ENCODE measurements around the gene ANKLE1.
A peak's percentile ranks its signal among the peaks of the same experiment; 100 is the strongest.

The ANKLE1 gene

GRCh38 chr19:17263712-17264640 lies 17.7 kb upstream of the ANKLE1 start:
- TF ChIP-seq CTCF (conservative IDR thresholded peaks at IDR 0.05; ENCODE audit: low read length) = no peak
- no peak for TF ChIP-seq EZH2phosphoT487 (IDR thresholded peaks at IDR 0.05; ENCODE audit: borderline replicate concordance)
- H3K9me3 ChIP-seq (ENCODE audit: insufficient read depth, low read depth, low read length) = peaks cover 4% of the 10 kb centered on the region; the same call in 1 of the 2 replicates
- peaks cover 17% of the 10 kb centered on the region for H3K79me2 ChIP-seq (ENCODE audit: insufficient read depth, low read length)
- H3K9ac ChIP-seq (ENCODE audit: low read depth, low read length, poor library complexity, severe bottlenecking) = peak overlapping the region; percentile 23
- H3F3A ChIP-seq (ENCODE audit: low read depth) = no peaks in the 10 kb centered on the region
- no peaks in the 10 kb centered on the region for H3K36me3 ChIP-seq (ENCODE audit: insufficient read depth, low read length)
- H4K20me1 ChIP-seq (ENCODE audit: insufficient read depth, low read length, poor library complexity, severe bottlenecking) = no peaks in the 10 kb centered on the region
- H3K4me2 ChIP-seq (ENCODE audit: low read depth, low read length, poor library complexity, severe bottlenecking) = no peak overlapping the region
- H3K9me2 ChIP-seq (replicated peaks; ENCODE audit: low read depth, low read length) = no peaks in the 10 kb centered on the region
- peaks cover 8% of the 10 kb centered on the region for H3K4me1 ChIP-seq (ENCODE audit: insufficient read depth, low read length, poor library complexity, severe bottlenecking)
- H3K27me3 ChIP-seq (ENCODE audit: insufficient read depth, low read length, poor library complexity, severe bottlenecking) = no peaks in the 10 kb centered on the region
- H2AFZ ChIP-seq (ENCODE audit: low read length) = peak overlapping the region; percentile 50; the same call in 1 of the 2 replicates
- H3K4me3 ChIP-seq (ENCODE audit: low read length, poor library complexity, severe bottlenecking) = no peak overlapping the region

GRCh38 chr19:17264641-17264979 lies 17.1 kb upstream of the ANKLE1 start, which contains the start of gene USHBP1:
Gene USHBP1, minus strand, starts transcription at chr19:17264745. Its CDS starts 446 bp downstream, at chr19:17264299.
- Histone ChIP-seq H2AFZ (ENCODE audit: low read length) (peak within 1 kb of the TSS; percentile 50), H3K4me3 (ENCODE audit: low read length, poor library complexity, severe bottlenecking) (no peak within 1 kb of the TSS), H4K20me1 (ENCODE audit: insufficient read depth, low read length, poor library complexity, severe bottlenecking) (no peaks in the 10 kb centered on the region), H3K9me2 (replicated peaks; ENCODE audit: low read depth, low read length) (no peaks in the 10 kb centered on the region), H3F3A (ENCODE audit: low read depth) (no peaks in the 10 kb centered on the region), H3K79me2 (ENCODE audit: insufficient read depth, low read length) (peaks cover 20% of the 10 kb centered on the region), H3K9ac (ENCODE audit: low read depth, low read length, poor library complexity, severe bottlenecking) (peak within 1 kb of the TSS; percentile 23), H3K9me3 (ENCODE audit: insufficient read depth, low read depth, low read length) (peaks cover under 1% of the 10 kb centered on the region; the same call in 1 of the 2 replicates), H3K36me3 (ENCODE audit: insufficient read depth, low read length) (no peaks in the 10 kb centered on the region), H3K4me2 (ENCODE audit: low read depth, low read length, poor library complexity, severe bottlenecking) (no peak within 1 kb of the TSS), H3K4me1 (ENCODE audit: insufficient read depth, low read length, poor library complexity, severe bottlenecking) (peaks cover 8% of the 10 kb centered on the region), H3K27me3 (ENCODE audit: insufficient read depth, low read length, poor library complexity, severe bottlenecking) (no peaks in the 10 kb centered on the region)
- TF ChIP-seq EZH2phosphoT487 (IDR thresholded peaks at IDR 0.05; ENCODE audit: borderline replicate concordance) (no peak), CTCF (conservative IDR thresholded peaks at IDR 0.05; ENCODE audit: low read length) (no peak)

GRCh38 chr19:17266026-17266425 lies 15.7 kb upstream of the ANKLE1 start:
- H3F3A ChIP-seq (ENCODE audit: low read depth) = no peaks in the 10 kb centered on the region
- H3K9ac ChIP-seq (ENCODE audit: low read depth, low read length, poor library complexity, severe bottlenecking) = no peak overlapping the region
- H3K36me3 ChIP-seq (ENCODE audit: insufficient read depth, low read length) = no peaks in the 10 kb centered on the region; the same call in 1 of the 2 replicates
- no peaks in the 10 kb centered on the region for H3K9me2 ChIP-seq (replicated peaks; ENCODE audit: low read depth, low read length)
- H3K79me2 ChIP-seq (ENCODE audit: insufficient read depth, low read length) = peaks cover 20% of the 10 kb centered on the region
- no peak overlapping the region for H2AFZ ChIP-seq (ENCODE audit: low read length)
- H3K4me2 ChIP-seq (ENCODE audit: low read depth, low read length, poor library complexity, severe bottlenecking) = no peak overlapping the region
- H4K20me1 ChIP-seq (ENCODE audit: insufficient read depth, low read length, poor library complexity, severe bottlenecking) = no peaks in the 10 kb centered on the region
- H3K4me1 ChIP-seq (ENCODE audit: insufficient read depth, low read length, poor library complexity, severe bottlenecking) = peaks cover 8% of the 10 kb centered on the region
- no peak overlapping the region for H3K4me3 ChIP-seq (ENCODE audit: low read length, poor library complexity, severe bottlenecking)
- no peaks in the 10 kb centered on the region for H3K9me3 ChIP-seq (ENCODE audit: insufficient read depth, low read depth, low read length)
- no peaks in the 10 kb centered on the region for H3K27me3 ChIP-seq (ENCODE audit: insufficient read depth, low read length, poor library complexity, severe bottlenecking)
- TF ChIP-seq EZH2phosphoT487 (IDR thresholded peaks at IDR 0.05; ENCODE audit: borderline replicate concordance) = no peak
- TF ChIP-seq CTCF (conservative IDR thresholded peaks at IDR 0.05; ENCODE audit: low read length) = no peak
